SK-N-SH (cell line): Measurements from ENCODE around the gene PDE4B. TPM values are rescaled to one million over a fixed set of nuclear protein-coding genes. Genes with fewer than 3 reads are reported as not detected.

Source experiments
- CTCF ChIA-PET: fragments of 300-600, 350-600 bp; formaldehyde crosslinking; extraction: SDS; loops from one replicate; lab custom pipeline; 2021; lab: Yijun Ruan, JAX
- POLR2A ChIA-PET: fragments of 350-600 bp; sonication (Branson Sonifier 250); formaldehyde crosslinking; extraction: SDS; loops from one replicate; lab custom pipeline; 2020; ENCODE audit warnings: antibody characterized with exemption, inconsistent platforms; lab: Yijun Ruan, JAX
- DNase-seq: peaks from one replicate; pipeline ENCODE4 v3.0.0; 2012
- H2AFZ ChIP-seq: fragments of 200-600 bp; sonication (generic); 2 replicates; pipeline ENCODE4 v1.8.1; 2016; ENCODE audit warnings: antibody characterized with exemption, mild to moderate bottlenecking, low read depth
- H3F3A ChIP-seq: fragments of 200-600 bp; sonication (generic); replicated peaks from 2 replicates; pipeline ENCODE3; 2016; ENCODE audit warnings: antibody characterized with exemption, mild to moderate bottlenecking; ENCODE audit not compliant: insufficient read depth
- H3K27ac ChIP-seq, 2 experiments: fragments of 200-500 bp in 1 of 2; fragments of 200-600 bp in 1 of 2; sonication (Bioruptor generic) in 1 of 2; sonication (generic), shearing (Covaris generic) in 1 of 2; 2 replicates each; pipeline versions ENCODE4 v1.5.1 to v1.6.1; 2014 to 2016; ENCODE audit warnings: low read depth in 2 of 2, inconsistent platforms in 1 of 2, low read length in 1 of 2, mild to moderate bottlenecking in 1 of 2, mixed read lengths in 1 of 2
- H3K27me3 ChIP-seq: fragments of 200-600 bp; sonication (generic), shearing (Covaris generic); 2 replicates; pipeline ENCODE4 v1.6.1; 2016; ENCODE audit warnings: mixed run types; ENCODE audit not compliant: insufficient read depth
- H3K36me3 ChIP-seq, 2 experiments: fragments of 200-500 bp in 1 of 2; fragments of 200-600 bp in 1 of 2; sonication (Bioruptor generic) in 1 of 2; sonication (generic) in 1 of 2; replicated peaks in 1 of 2; 2 replicates each; pipeline versions ENCODE3 to v1.5.1; 2014 to 2016; ENCODE audit warnings: low read length in 1 of 2, mild to moderate bottlenecking in 1 of 2; ENCODE audit not compliant: insufficient read depth in 2 of 2, control insufficient read depth in 1 of 2
- H3K4me1 ChIP-seq, 2 experiments: fragments of 200-500 bp in 1 of 2; fragments of 200-600 bp in 1 of 2; sonication (Bioruptor generic) in 1 of 2; sonication (generic), shearing (Covaris generic) in 1 of 2; 2 replicates each; pipeline versions ENCODE4 v1.5.1 to v1.6.1; 2014 to 2016; ENCODE audit warnings: low read depth in 1 of 2, low read length in 1 of 2, mixed run types in 1 of 2; ENCODE audit not compliant: insufficient read depth in 2 of 2, control insufficient read depth in 1 of 2
- H3K4me2 ChIP-seq: fragments of 200-600 bp; sonication (generic), shearing (Covaris generic); 2 replicates; pipeline ENCODE4 v1.6.1; 2017; ENCODE audit warnings: mixed run types
- H3K4me3 ChIP-seq, 2 experiments: fragments of 200-500 bp in 1 of 2; fragments of 200-600 bp in 1 of 2; sonication (Bioruptor generic) in 1 of 2; sonication (generic), shearing (Covaris generic) in 1 of 2; 2 replicates each; pipeline versions ENCODE4 v1.5.1 to v1.8.1; 2014 to 2016; ENCODE audit warnings: low read depth in 2 of 2, inconsistent platforms in 1 of 2, low read length in 1 of 2, mild to moderate bottlenecking in 1 of 2, mixed read lengths in 1 of 2, moderate library complexity in 1 of 2
- H3K79me2 ChIP-seq: fragments of 200-600 bp; sonication (generic); 2 replicates; pipeline ENCODE4 v1.8.1; 2017; ENCODE audit warnings: mild to moderate bottlenecking; ENCODE audit not compliant: insufficient read depth
- H3K9ac ChIP-seq: fragments of 200-600 bp; sonication (generic); 2 replicates; pipeline ENCODE4 v1.6.1; 2017; ENCODE audit warnings: mixed run types
- H3K9me2 ChIP-seq: fragments of 200-600 bp; sonication (generic); 2 replicates; pipeline ENCODE4 v1.6.1; 2017; ENCODE audit warnings: mixed run types
- H3K9me3 ChIP-seq: fragments of 200-600 bp; sonication (generic); 2 replicates; pipeline ENCODE4 v1.6.1; 2017; ENCODE audit warnings: mixed run types, mild to moderate bottlenecking, moderate library complexity
- H4K20me1 ChIP-seq: fragments of 200-600 bp; sonication (generic); 2 replicates; pipeline ENCODE4 v1.6.1; 2017; ENCODE audit warnings: mild to moderate bottlenecking, mixed run types; ENCODE audit not compliant: insufficient read depth
- EZH2phosphoT487 ChIP-seq: fragments of 200-600 bp; sonication (generic); IDR thresholded peaks from 2 replicates; pipeline ENCODE4 v1.6.1; 2017; ENCODE audit warnings: low read depth, mixed run types, mild to moderate bottlenecking, antibody characterized with exemption, moderate library complexity, borderline replicate concordance
- FOXM1 ChIP-seq: IDR thresholded peaks from 2 replicates; pipeline ENCODE4 v1.4.0; 2012; ENCODE audit warnings: low read depth, mild to moderate bottlenecking
- MEF2A ChIP-seq: IDR thresholded peaks from 2 replicates; pipeline ENCODE4 v1.4.0; 2012; ENCODE audit warnings: low read depth, borderline replicate concordance
- NFIC ChIP-seq: IDR thresholded peaks from 2 replicates; pipeline ENCODE4 v1.4.0; 2012; ENCODE audit warnings: borderline replicate concordance
- RAD21 ChIP-seq: IDR thresholded peaks from 2 replicates; pipeline ENCODE4 v1.6.1; 2012; ENCODE audit warnings: mild to moderate bottlenecking, low read length
- RFX5 ChIP-seq: IDR thresholded peaks from 2 replicates; pipeline ENCODE4 v1.6.1; 2012; ENCODE audit warnings: mild to moderate bottlenecking, improper control_type of control experiment, low read length
- SIN3A ChIP-seq: IDR thresholded peaks from 2 replicates; pipeline ENCODE4 v1.6.1; 2012; ENCODE audit warnings: low read depth, mild to moderate bottlenecking, low read length, moderate library complexity, borderline replicate concordance
- SMC3 ChIP-seq: IDR thresholded peaks from 2 replicates; pipeline ENCODE4 v1.6.1; 2012; ENCODE audit warnings: low read depth, low read length, improper control_type of control experiment
- TAF1 ChIP-seq: IDR thresholded peaks from 2 replicates; pipeline ENCODE4 v1.6.1; 2012; ENCODE audit warnings: low read depth, mild to moderate bottlenecking, low read length, moderate library complexity, borderline replicate concordance
- WGBS: methylation state at CpG from one replicate; pipeline ENCODE4 v1.1.6; 2017; ENCODE audit warnings: low lambda C conversion rate; 5-methylcytosine and 5-hydroxymethylcytosine counted together
- polyA plus RNA-seq, 3 experiments: library from polyadenylated mRNA; depleted of rRNA; stranded (reverse); fragments of >200 nt; gene quantifications; 2 replicates each; pipeline ENCODE4 v1.2.3, GENCODE V29; 2012
- TF ChIP-seq, protein P1 (sequence below): fragments of 150-350 bp; IDR thresholded peaks from 2 replicates; pipeline ENCODE4 v1.6.1; 2016; ENCODE audit warnings: mild to moderate bottlenecking, low read depth, low read length
- TF ChIP-seq, protein P2 (sequence below): IDR thresholded peaks from 2 replicates; pipeline ENCODE4 v1.4.0; 2012; ENCODE audit warnings: low read depth, borderline replicate concordance

Gene PDE4B
- polyA plus RNA-seq, 1 of the 3 experiments (the other 2 are of a cell fraction): 1.9 TPM

DNA sequence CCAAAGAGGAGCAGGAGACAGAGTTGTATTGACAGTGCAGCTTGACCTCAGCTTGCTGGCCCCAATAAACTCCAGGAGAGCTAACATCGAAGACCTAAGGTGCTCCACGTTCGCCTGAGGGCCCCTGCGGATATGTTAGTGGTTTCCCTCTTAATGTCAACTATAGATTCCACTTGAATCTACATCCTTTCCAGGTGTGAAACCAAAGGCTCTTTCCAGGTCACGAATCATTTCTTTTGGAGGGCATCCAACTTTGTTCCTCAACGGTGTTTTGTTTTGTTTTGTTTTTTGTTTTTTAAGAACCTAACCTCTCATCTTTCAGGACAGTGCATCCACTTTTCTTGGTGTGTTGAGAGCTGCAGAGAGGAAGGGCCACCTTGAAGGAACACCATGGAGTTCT, 473.7 kb downstream of the PDE4B start:
- no peak for TF ChIP-seq NFIC
- TF ChIP-seq SIN3A: no peak
- no peak for TF ChIP-seq TAF1
- TF ChIP-seq, protein P1, sequence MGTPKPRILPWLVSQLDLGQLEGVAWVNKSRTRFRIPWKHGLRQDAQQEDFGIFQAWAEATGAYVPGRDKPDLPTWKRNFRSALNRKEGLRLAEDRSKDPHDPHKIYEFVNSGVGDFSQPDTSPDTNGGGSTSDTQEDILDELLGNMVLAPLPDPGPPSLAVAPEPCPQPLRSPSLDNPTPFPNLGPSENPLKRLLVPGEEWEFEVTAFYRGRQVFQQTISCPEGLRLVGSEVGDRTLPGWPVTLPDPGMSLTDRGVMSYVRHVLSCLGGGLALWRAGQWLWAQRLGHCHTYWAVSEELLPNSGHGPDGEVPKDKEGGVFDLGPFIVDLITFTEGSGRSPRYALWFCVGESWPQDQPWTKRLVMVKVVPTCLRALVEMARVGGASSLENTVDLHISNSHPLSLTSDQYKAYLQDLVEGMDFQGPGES: no peak
- TF ChIP-seq RAD21: no peak
- TF ChIP-seq EZH2phosphoT487: no peak
- no peak for TF ChIP-seq RFX5
- no peaks in the 10 kb centered on the region for H3K9me3 ChIP-seq
- H3K36me3 ChIP-seq: peaks cover 0 to 2% of the 10 kb centered on the region in 2 experiments
- H3K4me2 ChIP-seq: no peak overlapping the region
- no peak for DNase-seq
- POLR2A ChIA-PET: no interaction called here
- H3K79me2 ChIP-seq: no peaks in the 10 kb centered on the region
- H2AFZ ChIP-seq: no peak overlapping the region
- H4K20me1 ChIP-seq: no peaks in the 10 kb centered on the region
- WGBS: 73% methylated on average over 6 of the region's 6 CpGs
- no peak overlapping the region for H3K9ac ChIP-seq
- no peaks in the 10 kb centered on the region for H3K27me3 ChIP-seq
- no peak overlapping the region; a peak in 1 of 4 replicates for H3K27ac ChIP-seq
- no peaks in the 10 kb centered on the region for H3K9me2 ChIP-seq
- peaks cover 8% of the 10 kb centered on the region for H3F3A ChIP-seq
- CTCF ChIA-PET: interaction anchor here (1.0 to 1.5 kb wide), 2 partner anchors 180 to 237 kb away, joined by 5 to 9 read pairs; no protein-coding TSS in a partner anchor
- peaks cover 11 to 43% of the 10 kb centered on the region in 2 experiments; a peak in 3 of 4 replicates for H3K4me1 ChIP-seq
- H3K4me3 ChIP-seq: no peak overlapping the region

DNA sequence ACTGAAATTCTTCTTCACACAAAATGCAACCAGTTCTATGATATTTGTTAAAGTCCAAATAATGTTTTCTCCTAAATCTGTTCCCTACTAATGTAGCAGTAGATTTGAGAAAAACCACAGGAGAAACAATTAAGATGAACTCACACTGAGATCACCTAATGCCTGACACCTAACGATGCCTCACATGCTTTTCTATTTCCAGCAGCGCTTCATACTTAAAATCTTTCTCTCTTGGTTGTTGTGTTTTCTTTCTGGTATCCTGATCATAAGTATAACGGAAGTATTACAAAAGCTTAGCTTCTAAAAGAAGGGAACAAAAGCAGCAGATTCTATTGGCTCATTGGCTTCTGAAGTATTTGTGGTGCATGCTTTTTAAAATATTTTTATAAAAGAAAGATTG, 474.1 kb downstream of the PDE4B start:
- Histone ChIP-seq H3K9ac (no peak overlapping the region), H3F3A (peaks cover 11% of the 10 kb centered on the region), H2AFZ (no peak overlapping the region), H3K79me2 (no peaks in the 10 kb centered on the region), H3K27me3 (no peaks in the 10 kb centered on the region), H3K4me1 (peaks cover 12 to 46% of the 10 kb centered on the region in 2 experiments; a peak in 3 of 4 replicates), H3K4me3 (no peak overlapping the region), H4K20me1 (no peaks in the 10 kb centered on the region), H3K9me2 (no peaks in the 10 kb centered on the region), H3K9me3 (no peaks in the 10 kb centered on the region), H3K36me3 (peaks cover 0 to 2% of the 10 kb centered on the region in 2 experiments), H3K27ac (no peak overlapping the region; a peak in 1 of 4 replicates), H3K4me2 (no peak overlapping the region)
- WGBS: 92% methylated on average over 3 of the region's 3 CpGs
- DNase-seq: no peak
- TF ChIP-seq, protein P2, sequence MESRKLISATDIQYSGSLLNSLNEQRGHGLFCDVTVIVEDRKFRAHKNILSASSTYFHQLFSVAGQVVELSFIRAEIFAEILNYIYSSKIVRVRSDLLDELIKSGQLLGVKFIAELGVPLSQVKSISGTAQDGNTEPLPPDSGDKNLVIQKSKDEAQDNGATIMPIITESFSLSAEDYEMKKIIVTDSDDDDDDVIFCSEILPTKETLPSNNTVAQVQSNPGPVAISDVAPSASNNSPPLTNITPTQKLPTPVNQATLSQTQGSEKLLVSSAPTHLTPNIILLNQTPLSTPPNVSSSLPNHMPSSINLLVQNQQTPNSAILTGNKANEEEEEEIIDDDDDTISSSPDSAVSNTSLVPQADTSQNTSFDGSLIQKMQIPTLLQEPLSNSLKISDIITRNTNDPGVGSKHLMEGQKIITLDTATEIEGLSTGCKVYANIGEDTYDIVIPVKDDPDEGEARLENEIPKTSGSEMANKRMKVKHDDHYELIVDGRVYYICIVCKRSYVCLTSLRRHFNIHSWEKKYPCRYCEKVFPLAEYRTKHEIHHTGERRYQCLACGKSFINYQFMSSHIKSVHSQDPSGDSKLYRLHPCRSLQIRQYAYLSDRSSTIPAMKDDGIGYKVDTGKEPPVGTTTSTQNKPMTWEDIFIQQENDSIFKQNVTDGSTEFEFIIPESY: no peak
- no peak for TF ChIP-seq FOXM1
- no peak for TF ChIP-seq RFX5
- TF ChIP-seq NFIC: no peak
- TF ChIP-seq SMC3: no peak
- TF ChIP-seq MEF2A: no peak
- no peak for TF ChIP-seq EZH2phosphoT487
- TF ChIP-seq, protein P1: no peak
- TF ChIP-seq TAF1: no peak
- ChIA-PET CTCF (interaction anchor here (0.9 to 1.4 kb wide), 2 partner anchors 15 to 24 kb away, joined by 3 read pairs; no protein-coding TSS in a partner anchor), POLR2A (no interaction called here)
